Lung (tissue), 12 donors: Measurements from ENCODE around the gene GRM5. TPM values are rescaled to one million over a fixed set of nuclear protein-coding genes. Genes with fewer than 3 reads are reported as not detected.

Experiments
- ATAC-seq: fragments of 200-7000 bp; cut with Tn5 transposase; one replicate; pipeline ENCODE4 v1.9.1; 2020; ENCODE audit warnings: moderate number of reproducible peaks; ENCODE audit not compliant: insufficient read depth, low FRiP score
- DNase-seq, 3 donors: peaks; one replicate each; pipeline ENCODE4 v3.0.0-alpha.2; 2013 to 2017
- H3K27ac ChIP-seq, 2 donors: one replicate each; pipeline ENCODE4 v1.5.1; 2013; ENCODE audit warnings: mild to moderate bottlenecking in 2 of 2, moderate library complexity in 2 of 2, control low read depth in 1 of 2, inconsistent platforms in 1 of 2, low read depth in 1 of 2, low read length in 1 of 2
- H3K27me3 ChIP-seq, 3 donors: one replicate each; pipeline ENCODE4 v1.5.1; 2013; ENCODE audit warnings: low read length in 2 of 3; ENCODE audit not compliant: control insufficient read depth in 3 of 3, insufficient read depth in 3 of 3
- H3K36me3 ChIP-seq, 4 donors: one replicate each; pipeline ENCODE4 v1.5.1; 2013; ENCODE audit warnings: low read length in 4 of 4, mild to moderate bottlenecking in 1 of 4, moderate library complexity in 1 of 4; ENCODE audit not compliant: control insufficient read depth in 4 of 4, insufficient read depth in 4 of 4
- H3K4me1 ChIP-seq, 5 donors: one replicate each; pipeline ENCODE4 v1.5.1; 2013; ENCODE audit warnings: low read length in 5 of 5, mild to moderate bottlenecking in 2 of 5, moderate library complexity in 1 of 5; ENCODE audit not compliant: control insufficient read depth in 5 of 5, insufficient read depth in 5 of 5
- H3K4me3 ChIP-seq: one replicate; pipeline ENCODE4 v1.5.1; 2013; ENCODE audit warnings: mild to moderate bottlenecking, control low read depth, moderate library complexity
- H3K9ac ChIP-seq, 2 donors: one replicate each; pipeline ENCODE4 v1.5.1; 2013; ENCODE audit warnings: low read length in 2 of 2, control low read depth in 1 of 2; ENCODE audit not compliant: insufficient read depth in 1 of 2
- H3K9me3 ChIP-seq, 4 donors: one replicate each; pipeline ENCODE4 v1.5.1; 2013; ENCODE audit warnings: low read length in 3 of 4, mild to moderate bottlenecking in 1 of 4, moderate library complexity in 1 of 4; ENCODE audit not compliant: control insufficient read depth in 4 of 4, insufficient read depth in 3 of 4
- WGBS, 2 donors: extraction: QIAGEN DNeasy Blood & Tissue Kit; methylation state at CpG; one replicate each; pipeline ENCODE4 v1.1.7; 2013; 5-methylcytosine and 5-hydroxymethylcytosine counted together
- polyA plus RNA-seq, 2 donors: library from polyadenylated mRNA; stranded (reverse); fragments of 200-250 nt; gene quantifications; one replicate each; pipeline ENCODE4 v1.2.1, GENCODE V29; 2013
- total RNA-seq, 2 donors: library from RNA; depleted of rRNA in 1 of 2; stranded (reverse); fragments of >200 nt in 1 of 2; gene quantifications; one replicate each; pipeline ENCODE4 v1.2.1, GENCODE V29; 2014 to 2021
- TF ChIP-seq, protein P1 (sequence below): IDR thresholded peaks from 2 replicates; pipeline ENCODE4 v1.5.1; 2012; ENCODE audit warnings: mild to moderate bottlenecking; ENCODE audit errors: control extremely low read depth, extremely low read depth
- donor health status: control.
- donor health status: control.
- donor health status: Bipolar disorder and iron deficiency.
- donor health status: healthy.
- donor health status: DM: yes; HTN: yes; CAD: no.

Gene GRM5
- total and polyA plus RNA-seq, 4 donors = 0.02 to 1.2 (median 0.35) TPM

- Histone ChIP-seq H3K4me3 (no peak overlapping the region), H3K36me3 (no peaks in the 10 kb centered on the region), H3K9me3 (peaks cover 0 to 3% (median 0%) of the 10 kb centered on the region in 4 donors), H3K27ac (no peak overlapping the region), H3K27me3 (no peaks in the 10 kb centered on the region), H3K4me1 (peaks cover 0 to 3% (median 0%) of the 10 kb centered on the region in 5 donors), H3K9ac (no peak overlapping the region)
- WGBS, 2 donors = 72 to 75% methylated on average over 2 of the region's 2 CpGs
- no peak for ATAC-seq
- TF ChIP-seq, protein P1, sequence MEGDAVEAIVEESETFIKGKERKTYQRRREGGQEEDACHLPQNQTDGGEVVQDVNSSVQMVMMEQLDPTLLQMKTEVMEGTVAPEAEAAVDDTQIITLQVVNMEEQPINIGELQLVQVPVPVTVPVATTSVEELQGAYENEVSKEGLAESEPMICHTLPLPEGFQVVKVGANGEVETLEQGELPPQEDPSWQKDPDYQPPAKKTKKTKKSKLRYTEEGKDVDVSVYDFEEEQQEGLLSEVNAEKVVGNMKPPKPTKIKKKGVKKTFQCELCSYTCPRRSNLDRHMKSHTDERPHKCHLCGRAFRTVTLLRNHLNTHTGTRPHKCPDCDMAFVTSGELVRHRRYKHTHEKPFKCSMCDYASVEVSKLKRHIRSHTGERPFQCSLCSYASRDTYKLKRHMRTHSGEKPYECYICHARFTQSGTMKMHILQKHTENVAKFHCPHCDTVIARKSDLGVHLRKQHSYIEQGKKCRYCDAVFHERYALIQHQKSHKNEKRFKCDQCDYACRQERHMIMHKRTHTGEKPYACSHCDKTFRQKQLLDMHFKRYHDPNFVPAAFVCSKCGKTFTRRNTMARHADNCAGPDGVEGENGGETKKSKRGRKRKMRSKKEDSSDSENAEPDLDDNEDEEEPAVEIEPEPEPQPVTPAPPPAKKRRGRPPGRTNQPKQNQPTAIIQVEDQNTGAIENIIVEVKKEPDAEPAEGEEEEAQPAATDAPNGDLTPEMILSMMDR = no peak
- no peak for DNase-seq
Measured at GRCh38 chr11:88594274-88594950, 471.4 kb downstream of the GRM5 start.

GRCh38 chr11:88590361-88590760, 475.4 kb downstream of the GRM5 start:
- DNase-seq (no peak), ATAC-seq (no peak)
- Histone ChIP-seq H3K9me3 (no peaks in the 10 kb centered on the region), H3K9ac (no peak overlapping the region), H3K27me3 (no peaks in the 10 kb centered on the region), H3K36me3 (no peaks in the 10 kb centered on the region), H3K4me3 (no peak overlapping the region), H3K4me1 (peaks cover 0 to 17% (median 0%) of the 10 kb centered on the region in 5 donors), H3K27ac (no peak overlapping the region)
- 78 to 84% methylated on average over 3 of the region's 3 CpGs for WGBS, 2 donors
- TF ChIP-seq, protein P1 = no peak

DNA sequence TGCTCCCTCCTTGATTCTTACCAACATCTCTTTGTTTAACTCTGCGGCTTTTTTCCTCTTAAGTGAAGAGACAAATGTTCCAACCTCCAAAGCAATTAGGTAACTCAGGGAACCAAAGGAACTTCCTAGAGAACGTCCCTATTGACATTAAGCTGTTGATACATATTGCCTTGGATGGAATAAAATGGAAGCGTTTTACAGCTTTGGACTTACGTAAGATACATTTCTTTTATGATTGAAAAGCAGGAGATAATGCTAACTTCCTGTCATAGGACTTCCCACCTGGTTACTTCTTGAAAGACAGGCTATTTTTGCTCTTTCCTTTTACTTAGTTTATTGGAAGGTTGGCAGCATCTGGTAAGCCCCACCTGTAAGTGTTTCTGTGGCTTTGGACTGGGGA, 482.5 kb downstream of the GRM5 start:
- WGBS, 2 donors = 75 to 88% methylated on average over 4 of the region's 4 CpGs
- Histone ChIP-seq H3K9ac (no peak overlapping the region), H3K27ac (no peak overlapping the region), H3K36me3 (no peaks in the 10 kb centered on the region), H3K4me1 (peaks cover 0 to 13% (median 0%) of the 10 kb centered on the region in 5 donors), H3K9me3 (no peaks in the 10 kb centered on the region), H3K4me3 (no peak overlapping the region), H3K27me3 (no peaks in the 10 kb centered on the region)
- TF ChIP-seq, protein P1 = no peak
- ATAC-seq = no peak
- no peak for DNase-seq

GRCh38 chr11:88579466-88579865, 486.3 kb downstream of the GRM5 start:
- H3K4me3 ChIP-seq = no peak overlapping the region
- no peaks in the 10 kb centered on the region for H3K4me1 ChIP-seq
- H3K27ac ChIP-seq = no peak overlapping the region
- DNase-seq (no peak), ATAC-seq (no peak)
- no peak overlapping the region for H3K9ac ChIP-seq
- H3K36me3 ChIP-seq = no peaks in the 10 kb centered on the region
- H3K9me3 ChIP-seq = no peaks in the 10 kb centered on the region
- 51 to 64% methylated on average over 1 of the region's 1 CpG for WGBS, 2 donors
- TF ChIP-seq, protein P1 = no peak
- no peaks in the 10 kb centered on the region for H3K27me3 ChIP-seq
